Mucosa of descending colon (tissue), 3 donors: ENCODE data around the gene HHLA2. TPM values are rescaled to one million over a fixed set of nuclear protein-coding genes. Genes with fewer than 3 reads are reported as not detected.
A peak's percentile ranks its signal among the peaks of the same experiment; 100 is the strongest.
"Not testable (repeated sequence)": the region's sequence is repeated elsewhere in the genome, so short reads cannot be mapped to it uniquely, and the experiment has no call there.

Source experiments
- ATAC-seq: fragments of 200-7000 bp; cut with Tn5 transposase; one replicate; pipeline ENCODE4 v1.9.1; 2020; ENCODE audit warnings: mild to moderate bottlenecking, moderate library complexity
- DNase-seq, 3 donors: peaks; one replicate each; pipeline ENCODE4 v3.0.0-alpha.2; 2020
- H3K36me3 ChIP-seq: fragments of 200-600 bp; one replicate; pipeline ENCODE4 v1.8.0; 2021; ENCODE audit warnings: low read depth, mild to moderate bottlenecking
- H3K4me1 ChIP-seq: fragments of 200-600 bp; one replicate; pipeline ENCODE4 v1.8.0; 2021; ENCODE audit warnings: low read depth, mild to moderate bottlenecking
- H3K4me3 ChIP-seq: fragments of 200-600 bp; one replicate; pipeline ENCODE4 v1.8.0; 2021; ENCODE audit warnings: mild to moderate bottlenecking
- H3K9me3 ChIP-seq: fragments of 200-600 bp; one replicate; pipeline ENCODE4 v1.8.0; 2021; ENCODE audit warnings: mild to moderate bottlenecking
- intact Hi-C, 2 donors: fragments of 100-400 bp; cut with DNase I in 1 of 2; cut with micrococcal nuclease in 1 of 2; formaldehyde crosslinking; loops; one replicate each; pipeline versions ENCODE4 v1.11.0 to v1.11.1; 2022; cut with DNase I, micrococcal nuclease
- long read RNA-seq, 2 donors: library from polyadenylated mRNA; unstranded; transcript quantifications; one replicate each; pipeline ENCODE4 v2.0.0, GENCODE V29; 2019 to 2021
- total RNA-seq, 3 donors: library from RNA; stranded (reverse); fragmentation: NEBNext Ultra II Directional in 2 of 3; extraction: Animal tissue kit (Norgen Biotek cat#: 25700) in 2 of 3; gene quantifications; one replicate each; pipeline versions ENCODE4 v1.2.1 to v1.2.4, GENCODE V29; 2021 to 2023
- TF ChIP-seq, protein P1 (sequence below): fragments of 200-600 bp; IDR thresholded peaks from one replicate; pipeline ENCODE4 v1.8.0; 2022; ENCODE audit warnings: antibody characterized with exemption, mild to moderate bottlenecking
- donor health status: DM: no; HTN: no; CAD: no; lungs with moderate emphysema.
- donor health status: DM: no; HTN: no; CAD: no.
- donor health status: DM: no; HTN: yes; CAD: no.

HHLA2 gene, protein sequence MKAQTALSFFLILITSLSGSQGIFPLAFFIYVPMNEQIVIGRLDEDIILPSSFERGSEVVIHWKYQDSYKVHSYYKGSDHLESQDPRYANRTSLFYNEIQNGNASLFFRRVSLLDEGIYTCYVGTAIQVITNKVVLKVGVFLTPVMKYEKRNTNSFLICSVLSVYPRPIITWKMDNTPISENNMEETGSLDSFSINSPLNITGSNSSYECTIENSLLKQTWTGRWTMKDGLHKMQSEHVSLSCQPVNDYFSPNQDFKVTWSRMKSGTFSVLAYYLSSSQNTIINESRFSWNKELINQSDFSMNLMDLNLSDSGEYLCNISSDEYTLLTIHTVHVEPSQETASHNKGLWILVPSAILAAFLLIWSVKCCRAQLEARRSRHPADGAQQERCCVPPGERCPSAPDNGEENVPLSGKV
- total RNA-seq, result 100 to 1,000 TPM in 2 of 3 donors, 10 to 100 TPM in 1; 98.2 to 276 (median 169) TPM
- long read RNA-seq, donor 1, transcript HHLA2-211 (11 exons, 2,548 nt), result major isoform, 14 of 45 reads
- long read RNA-seq, donor 1, partial matches to known transcripts, result 0 of 45 reads
- long read RNA-seq, donor 1, other reads (novel, unspliced or antisense), result 30 of 45 reads
- long read RNA-seq, donor 2, transcript HHLA2-211 (11 exons, 2,548 nt), result major isoform, 20 of 59 reads
- long read RNA-seq, donor 2, partial matches to known transcripts, result 10 of 59 reads
- long read RNA-seq, donor 2, other reads (novel, unspliced or antisense), result 27 of 59 reads

DNA sequence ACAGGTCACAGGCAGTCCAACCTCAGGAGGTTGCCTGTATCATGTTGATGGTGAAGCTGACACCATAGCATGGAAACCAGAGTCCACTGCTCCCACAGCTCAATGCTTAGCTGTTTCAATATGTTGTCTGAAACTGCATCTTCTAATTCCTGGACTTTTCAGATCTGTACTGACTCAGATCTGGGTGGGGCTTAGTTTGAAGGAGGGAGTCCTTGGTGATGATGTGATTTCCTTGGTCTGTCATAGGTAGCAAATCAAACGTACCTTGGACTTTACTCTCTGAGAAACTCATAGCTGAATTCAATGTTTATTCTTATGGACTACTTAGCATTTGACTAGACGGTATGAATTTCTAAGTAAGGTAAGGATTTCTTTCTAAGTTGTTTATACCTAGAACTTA is at the start of gene HHLA2:
Gene HHLA2 (plus strand): TSS at position 310 of the 400 bp plus-strand sequence. CDS start 55,266 bp downstream, outside the sequence.
- TF ChIP-seq, protein P1, sequence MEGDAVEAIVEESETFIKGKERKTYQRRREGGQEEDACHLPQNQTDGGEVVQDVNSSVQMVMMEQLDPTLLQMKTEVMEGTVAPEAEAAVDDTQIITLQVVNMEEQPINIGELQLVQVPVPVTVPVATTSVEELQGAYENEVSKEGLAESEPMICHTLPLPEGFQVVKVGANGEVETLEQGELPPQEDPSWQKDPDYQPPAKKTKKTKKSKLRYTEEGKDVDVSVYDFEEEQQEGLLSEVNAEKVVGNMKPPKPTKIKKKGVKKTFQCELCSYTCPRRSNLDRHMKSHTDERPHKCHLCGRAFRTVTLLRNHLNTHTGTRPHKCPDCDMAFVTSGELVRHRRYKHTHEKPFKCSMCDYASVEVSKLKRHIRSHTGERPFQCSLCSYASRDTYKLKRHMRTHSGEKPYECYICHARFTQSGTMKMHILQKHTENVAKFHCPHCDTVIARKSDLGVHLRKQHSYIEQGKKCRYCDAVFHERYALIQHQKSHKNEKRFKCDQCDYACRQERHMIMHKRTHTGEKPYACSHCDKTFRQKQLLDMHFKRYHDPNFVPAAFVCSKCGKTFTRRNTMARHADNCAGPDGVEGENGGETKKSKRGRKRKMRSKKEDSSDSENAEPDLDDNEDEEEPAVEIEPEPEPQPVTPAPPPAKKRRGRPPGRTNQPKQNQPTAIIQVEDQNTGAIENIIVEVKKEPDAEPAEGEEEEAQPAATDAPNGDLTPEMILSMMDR, result no peak
- DNase-seq, result peak in 1 of 3 donors; percentile 47
- Histone ChIP-seq H3K36me3 (no peaks in the 10 kb centered on the region), H3K4me3 (peak within 1 kb of the TSS; percentile 4), H3K9me3 (no peaks in the 10 kb centered on the region), H3K4me1 (no peaks in the 10 kb centered on the region)
- intact Hi-C loops, result loop anchor here in 1 of 2 donors (5.0 kb wide), 1 partner anchor 111 kb away; no protein-coding TSS in a partner anchor
- peak; percentile 79 for ATAC-seq

DNA sequence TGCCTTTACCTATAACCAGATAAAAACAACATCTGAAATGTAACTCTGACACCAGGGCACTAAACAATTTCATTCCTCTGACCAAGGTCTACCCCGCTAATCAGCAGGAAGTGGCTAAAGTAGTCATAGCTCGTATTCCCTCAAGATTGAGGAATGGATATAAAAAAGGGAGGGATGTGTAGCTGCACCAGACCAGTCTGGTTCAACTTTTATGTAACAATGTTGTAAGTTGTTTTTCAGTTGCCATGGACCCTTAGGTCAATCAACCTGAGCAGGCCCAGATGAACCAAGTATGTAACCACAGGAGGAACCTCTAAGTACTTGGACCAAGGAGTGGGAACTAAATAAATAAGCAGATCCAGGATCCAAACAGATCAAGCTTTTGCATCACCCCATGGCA is 45.7 kb upstream of the HHLA2 start:
- Histone ChIP-seq H3K4me3 (no peak overlapping the region), H3K9me3 (no peaks in the 10 kb centered on the region), H3K36me3 (no peaks in the 10 kb centered on the region), H3K4me1 (peaks cover 7% of the 10 kb centered on the region)
- ATAC-seq (peak; percentile 86), DNase-seq (no peak)
- TF ChIP-seq, protein P1, result no peak
- intact Hi-C loops, result no loop called here

DNA sequence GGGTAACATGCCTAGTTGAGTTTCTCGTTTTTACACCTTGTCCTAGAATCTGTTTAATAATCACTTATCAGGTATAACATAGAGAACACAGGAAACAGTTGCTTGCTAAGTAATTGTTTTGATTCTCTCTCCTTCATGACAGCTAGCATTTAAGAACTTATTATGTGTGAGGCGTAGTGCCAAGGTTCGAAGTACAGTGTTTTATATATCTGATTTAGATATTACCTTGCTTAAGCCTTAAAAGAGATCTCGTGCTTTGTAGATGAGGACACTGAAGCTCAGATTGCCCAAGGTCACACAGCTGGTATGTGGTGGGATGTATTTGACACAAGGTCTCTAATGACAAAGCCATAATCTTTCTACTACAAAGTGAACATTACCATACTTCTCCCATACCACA is 45.1 kb upstream of the HHLA2 start:
- Histone ChIP-seq H3K36me3 (no peaks in the 10 kb centered on the region), H3K4me1 (peaks cover 7% of the 10 kb centered on the region), H3K4me3 (no peak overlapping the region), H3K9me3 (no peaks in the 10 kb centered on the region)
- TF ChIP-seq, protein P1, result no peak
- intact Hi-C loops, result no loop called here
- DNase-seq (peak in 1 of 3 donors; percentile 85), ATAC-seq (peak; percentile 76)

DNA sequence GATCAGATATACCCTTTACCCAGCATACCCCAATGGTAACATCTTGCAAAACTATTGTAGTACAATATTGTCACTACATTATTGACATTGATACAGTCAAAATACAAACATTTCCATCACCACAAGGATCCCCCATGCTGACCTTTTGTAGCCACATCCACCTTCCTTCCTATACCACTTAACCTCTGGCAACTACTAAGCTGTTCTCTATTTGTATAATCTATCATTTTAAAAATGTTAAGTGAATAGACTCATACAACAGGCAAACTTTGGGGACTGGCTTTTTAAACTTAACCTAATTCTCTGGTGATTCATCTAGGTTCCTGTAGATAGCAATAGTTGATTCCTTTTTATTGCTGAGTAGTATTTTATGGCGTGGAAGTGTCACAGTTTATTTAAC is 44.5 kb upstream of the HHLA2 start:
- no peak for DNase-seq
- ATAC-seq, result peak; percentile 33
- Histone ChIP-seq H3K4me1 (peaks cover 7% of the 10 kb centered on the region), H3K9me3 (no peaks in the 10 kb centered on the region), H3K4me3 (no peak overlapping the region), H3K36me3 (no peaks in the 10 kb centered on the region)
- TF ChIP-seq, protein P1, result no peak
- intact Hi-C loops, result no loop called here

DNA sequence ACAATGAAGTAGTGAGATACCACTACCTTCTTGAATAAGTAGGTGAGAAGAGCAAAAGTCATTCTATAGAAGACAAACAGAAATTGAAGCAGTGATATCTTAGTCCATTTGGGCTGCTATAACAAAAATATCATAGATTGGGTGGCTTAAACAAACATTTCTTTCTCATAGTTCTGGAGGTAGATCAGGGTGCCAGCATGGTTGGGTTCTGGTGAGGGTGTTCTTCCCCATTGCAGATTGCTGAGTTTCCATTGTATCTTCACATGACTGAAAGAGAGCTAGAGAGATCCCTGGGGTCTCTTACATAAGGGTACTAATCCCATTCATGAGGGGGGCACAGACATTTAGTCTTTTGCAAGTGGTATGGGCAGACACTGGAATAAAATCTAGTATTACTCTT is 41.2 kb upstream of the HHLA2 start:
- no peak for DNase-seq
- H3K4me3 ChIP-seq, result no peak overlapping the region
- intact Hi-C loops, result no loop called here
- H3K36me3 ChIP-seq, result no peaks in the 10 kb centered on the region
- TF ChIP-seq, protein P1, result no peak
- H3K9me3 ChIP-seq, result no peaks in the 10 kb centered on the region
- no peak for ATAC-seq
- H3K4me1 ChIP-seq, result peaks cover 7% of the 10 kb centered on the region

DNA sequence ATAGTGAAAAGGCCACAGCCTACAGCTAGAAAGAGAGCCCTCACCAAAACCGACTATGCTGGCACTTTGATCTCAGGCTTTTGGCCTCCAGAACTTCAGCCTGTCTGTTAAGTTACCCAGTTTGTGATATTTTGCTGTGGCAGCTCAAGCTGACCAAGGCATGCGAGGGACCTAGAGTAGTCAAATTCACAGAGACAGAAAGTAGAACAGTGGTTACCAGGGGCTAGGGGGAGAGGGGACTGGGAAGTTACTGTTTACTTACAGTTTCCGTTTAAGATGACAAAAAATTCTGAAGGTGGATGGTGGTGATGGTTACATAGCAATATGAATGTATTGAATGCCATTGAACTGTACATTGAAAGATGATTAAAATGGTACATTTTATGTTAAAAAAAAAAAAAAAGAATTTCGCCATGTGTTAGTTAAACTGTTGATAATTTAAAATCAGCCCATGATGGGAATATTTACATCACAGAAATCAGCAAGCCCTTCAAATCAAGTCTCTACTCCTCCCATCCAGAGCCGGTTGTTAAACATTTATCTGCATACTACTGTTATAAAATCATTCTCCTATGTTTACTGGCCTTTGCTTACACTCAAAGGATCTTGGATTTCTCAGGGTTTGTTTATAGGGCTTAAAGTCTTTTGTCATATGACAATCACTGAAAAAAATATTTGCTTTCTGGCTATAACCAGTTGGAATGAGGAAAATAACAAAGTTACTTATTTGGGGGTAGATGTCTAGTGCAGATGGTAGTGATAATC is 31.6 kb upstream of the HHLA2 start:
- intact Hi-C loops, H3K4me3 ChIP-seq, H3K9me3 ChIP-seq, H3K36me3 ChIP-seq, DNase-seq: not testable (repeated sequence)
- H3K4me1 ChIP-seq, result peaks cover 12% of the 10 kb centered on the region
- ATAC-seq, result peak; percentile 96

DNA sequence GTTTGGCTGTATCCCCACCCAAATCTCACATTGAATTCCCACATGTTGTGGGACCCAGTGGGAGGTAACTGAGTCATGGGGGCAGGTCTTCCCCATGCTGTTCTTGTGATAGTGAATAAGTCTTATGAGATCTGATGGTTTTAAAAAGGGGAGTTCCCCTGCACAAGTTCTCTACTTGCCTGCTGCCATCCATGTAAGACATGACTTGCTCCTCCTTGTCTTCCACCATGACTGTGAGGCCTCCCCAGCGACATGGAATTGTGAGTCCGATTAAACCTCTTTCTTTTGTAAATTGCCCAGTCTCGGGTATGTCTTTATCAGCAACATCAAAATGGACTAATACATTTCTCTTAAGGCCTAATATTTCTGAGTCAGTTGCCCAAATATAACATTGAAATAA is 28.1 kb upstream of the HHLA2 start:
- H3K9me3 ChIP-seq, H3K4me3 ChIP-seq, H3K36me3 ChIP-seq, DNase-seq, intact Hi-C loops, ATAC-seq: not testable (repeated sequence)
- peaks cover 12% of the 10 kb centered on the region for H3K4me1 ChIP-seq
